LNCAP (cell line): ENCODE measurements around the gene SPEN.

Experiments used
- CTCF ChIP-seq: fragments of 450-650 bp; IDR thresholded peaks from 2 replicates; pipeline ENCODE4 v1.5.1; 2017; ENCODE audit warnings: mild to moderate bottlenecking

Gene SPEN

GRCh38 chr1:15931884-15932283 is 84.4 kb downstream of the SPEN start:
- TF ChIP-seq CTCF = no peak

- TF ChIP-seq CTCF = no peak
Measured at GRCh38 chr1:15932612-15933011, 85.1 kb downstream of the SPEN start.

GRCh38 chr1:15933684-15934083 is 86.2 kb downstream of the SPEN start:
- TF ChIP-seq CTCF = no peak

GRCh38 chr1:15934211-15935055 is 86.9 kb downstream of the SPEN start:
- no peak for TF ChIP-seq CTCF

GRCh38 chr1:15935056-15935950 is 87.8 kb downstream of the SPEN start:
- TF ChIP-seq CTCF = no peak

GRCh38 chr1:15936025-15936424 is 88.5 kb downstream of the SPEN start:
- no peak for TF ChIP-seq CTCF

GRCh38 chr1:15937146-15937545 is 89.6 kb downstream of the SPEN start:
- TF ChIP-seq CTCF = no peak
